Ovary (tissue), 9 donors: Measurements from ENCODE around the gene SLC1A2. TPM values are rescaled to one million over a fixed set of nuclear protein-coding genes. Genes with fewer than 3 reads are reported as not detected.

ENCODE experiments used
- DNase-seq, 5 donors: peaks; one replicate each; pipeline ENCODE4 v3.0.0-alpha.2; 2019 to 2020
- H3K27ac ChIP-seq, 2 donors: fragments of 200-600 bp; one replicate each; pipeline versions ENCODE4 v1.5.1 to v1.8.0; 2019 to 2022
- H3K27me3 ChIP-seq: fragments of 200-600 bp; one replicate; pipeline ENCODE4 v1.8.0; 2022
- H3K36me3 ChIP-seq: fragments of 200-600 bp; sonication (generic); one replicate; pipeline ENCODE4 v1.5.1; 2019
- H3K4me1 ChIP-seq: one replicate; pipeline ENCODE4 v1.8.1; 2013; ENCODE audit warnings: mild to moderate bottlenecking, moderate library complexity; ENCODE audit not compliant: insufficient read depth
- H3K4me3 ChIP-seq: fragments of 200-600 bp; sonication (generic); one replicate; pipeline ENCODE4 v1.5.1; 2017
- H3K9me3 ChIP-seq, 2 donors: fragments of 200-600 bp in 1 of 2; sonication (generic) in 1 of 2; one replicate each; pipeline versions ENCODE4 v1.5.1 to v1.8.1; 2013 to 2019; ENCODE audit warnings: mild to moderate bottlenecking in 1 of 2, moderate library complexity in 1 of 2
- CTCF ChIP-seq, 3 donors: fragments of 450-650 bp in 2 of 3; fragments of 200-600 bp in 1 of 3; IDR thresholded peaks; one replicate each; pipeline versions ENCODE4 v1.5.1 to v1.8.0; 2016 to 2022; ENCODE audit warnings: antibody characterized with exemption in 3 of 3, mild to moderate bottlenecking in 1 of 3
- EP300 ChIP-seq: sonication (generic); formaldehyde crosslinking; IDR thresholded peaks from one replicate; pipeline ENCODE4 v1.6.1; 2017; ENCODE audit warnings: antibody characterized with exemption
- POLR2A ChIP-seq: fragments of 450-650 bp; IDR thresholded peaks from one replicate; pipeline ENCODE4 v1.6.1; 2017; ENCODE audit warnings: antibody characterized with exemption, mild to moderate bottlenecking, moderate library complexity
- WGBS, 3 donors: extraction: QIAGEN DNeasy Blood & Tissue Kit in 1 of 3; methylation state at CpG; one replicate each; pipeline versions ENCODE4 v1.1.5 to v1.1.7; 2013 to 2017; 5-methylcytosine and 5-hydroxymethylcytosine counted together
- intact Hi-C, 4 donors: fragments of 100-400 bp; cut with DNase I; formaldehyde crosslinking; loops; one replicate each; pipeline versions ENCODE4 v1.11.0 to v1.15.1; 2022 to 2023
- polyA plus RNA-seq, 2 donors: library from polyadenylated mRNA; stranded (reverse); fragments of 200-250 nt in 1 of 2; fragments of 350-450 nt in 1 of 2; fragmentation: Illumina TruSeq in 1 of 2; extraction: RNeasy Lipid Tissue Mini Kit (QIAGEN cat#74804) in 1 of 2; gene quantifications; one replicate each; pipeline ENCODE4 v1.2.3, GENCODE V29; 2013 to 2014
- total RNA-seq, 7 donors: library from RNA; depleted of rRNA in 2 of 7; stranded (reverse); fragments of >200 nt in 2 of 7; fragmentation: NEBNext Ultra II Directional in 3 of 7; extraction: Animal tissue kit (Norgen Biotek cat#: 25700) in 3 of 7; gene quantifications; one replicate each; pipeline versions ENCODE4 v1.1.0 to v1.2.4, GENCODE V29; 2016 to 2023
- donor health status: DM: no; HTN: no; CAD: no; lungs with moderate emphysema.
- donor health status: DM: no; HTN: no; CAD: no.
- donor health status: Bipolar disorder and iron deficiency.
- donor health status: DM: yes; HTN: yes; CAD: no.
- donor health status: DM: no; HTN: no; CAD: no.
- donor health status: DM: yes; HTN: yes; CAD: no.

The SLC1A2 gene
- total and polyA plus RNA-seq, 9 donors = 0.02 to 0.80 (median 0.15) TPM

GRCh38 chr11:35340071-35340470, 79.3 kb downstream of the SLC1A2 start:
- H3K4me1 ChIP-seq = no peaks in the 10 kb centered on the region
- H3K27ac ChIP-seq = no peak overlapping the region

DNA sequence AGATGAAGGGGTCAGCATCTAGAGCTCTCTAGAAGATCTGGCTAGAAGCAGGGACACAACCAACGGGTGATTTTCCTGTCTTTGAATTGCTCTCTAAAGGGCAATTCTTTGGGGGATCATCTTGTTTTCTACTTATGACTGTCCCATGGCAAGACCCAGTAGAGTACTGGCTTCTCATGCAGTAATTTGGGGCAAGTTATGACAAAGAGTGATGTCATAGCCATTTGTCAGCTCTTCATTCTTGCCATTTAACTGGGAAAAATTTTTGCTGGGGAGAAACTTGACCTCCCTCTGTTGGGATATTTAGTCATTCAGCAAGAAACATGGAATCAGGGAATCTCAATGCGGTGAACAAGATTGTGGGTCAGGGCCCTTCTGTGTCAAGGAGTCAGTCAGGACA, 80.4 kb downstream of the SLC1A2 start:
- H3K27me3 ChIP-seq = no peaks in the 10 kb centered on the region

More at GRCh38 chr11:35340071-35340470, 79.3 kb downstream of the SLC1A2 start:
- intact Hi-C loops = no loop called here
- DNase-seq = no peak
- Histone ChIP-seq H3K36me3 (no peaks in the 10 kb centered on the region), H3K9me3 (no peaks in the 10 kb centered on the region), H3K27me3 (no peaks in the 10 kb centered on the region), H3K4me3 (no peak overlapping the region)
- no peak for TF ChIP-seq EP300
- no peak for TF ChIP-seq POLR2A
- no peak for TF ChIP-seq CTCF (IDR thresholded peaks at IDR 0.05)
- 60 to 76% (median 67%) methylated on average over 3 of the region's 3 CpGs for WGBS, 3 donors

DNA sequence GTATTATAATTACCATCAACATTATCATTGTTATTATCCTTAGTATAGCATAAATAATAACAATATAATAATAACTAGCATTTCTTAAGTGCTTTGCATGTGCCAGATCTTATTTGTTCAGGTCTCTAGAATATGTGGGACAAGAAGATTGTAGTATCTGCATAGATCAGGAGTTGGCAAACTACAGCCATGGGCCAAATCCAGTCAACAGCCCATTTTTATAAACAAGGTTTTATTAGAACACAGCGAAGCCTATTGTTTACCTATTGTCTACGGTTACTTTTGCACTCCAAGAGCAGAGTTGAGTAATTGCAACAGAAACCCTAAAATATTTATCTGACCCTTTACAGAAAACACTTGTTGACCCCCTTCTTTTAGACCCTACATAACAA, 81.4 kb downstream of the SLC1A2 start:
- Histone ChIP-seq H3K36me3 (no peaks in the 10 kb centered on the region), H3K4me3 (no peak overlapping the region), H3K27me3 (no peaks in the 10 kb centered on the region), H3K9me3 (no peaks in the 10 kb centered on the region), H3K27ac (no peak overlapping the region), H3K4me1 (no peaks in the 10 kb centered on the region)
- no peak for TF ChIP-seq POLR2A
- TF ChIP-seq CTCF (IDR thresholded peaks at IDR 0.05) = no peak
- no peak for TF ChIP-seq EP300
- intact Hi-C loops = no loop called here
- 64 to 78% (median 78%) methylated on average over 2 of the region's 2 CpGs for WGBS, 3 donors
- no peak for DNase-seq

More for the DNA sequence above, 80.4 kb downstream of the SLC1A2 start:
- H3K4me1 ChIP-seq = no peaks in the 10 kb centered on the region
- intact Hi-C loops = no loop called here
- H3K36me3 ChIP-seq = no peaks in the 10 kb centered on the region
- no peak overlapping the region for H3K4me3 ChIP-seq
- TF ChIP-seq CTCF (IDR thresholded peaks at IDR 0.05) (no peak), EP300 (no peak), POLR2A (no peak)
- H3K9me3 ChIP-seq = no peaks in the 10 kb centered on the region
- no peak for DNase-seq
- no peak overlapping the region for H3K27ac ChIP-seq
- 82 to 90% (median 83%) methylated on average over 2 of the region's 2 CpGs for whole genome bisulfite sequencing, 3 donors

DNA sequence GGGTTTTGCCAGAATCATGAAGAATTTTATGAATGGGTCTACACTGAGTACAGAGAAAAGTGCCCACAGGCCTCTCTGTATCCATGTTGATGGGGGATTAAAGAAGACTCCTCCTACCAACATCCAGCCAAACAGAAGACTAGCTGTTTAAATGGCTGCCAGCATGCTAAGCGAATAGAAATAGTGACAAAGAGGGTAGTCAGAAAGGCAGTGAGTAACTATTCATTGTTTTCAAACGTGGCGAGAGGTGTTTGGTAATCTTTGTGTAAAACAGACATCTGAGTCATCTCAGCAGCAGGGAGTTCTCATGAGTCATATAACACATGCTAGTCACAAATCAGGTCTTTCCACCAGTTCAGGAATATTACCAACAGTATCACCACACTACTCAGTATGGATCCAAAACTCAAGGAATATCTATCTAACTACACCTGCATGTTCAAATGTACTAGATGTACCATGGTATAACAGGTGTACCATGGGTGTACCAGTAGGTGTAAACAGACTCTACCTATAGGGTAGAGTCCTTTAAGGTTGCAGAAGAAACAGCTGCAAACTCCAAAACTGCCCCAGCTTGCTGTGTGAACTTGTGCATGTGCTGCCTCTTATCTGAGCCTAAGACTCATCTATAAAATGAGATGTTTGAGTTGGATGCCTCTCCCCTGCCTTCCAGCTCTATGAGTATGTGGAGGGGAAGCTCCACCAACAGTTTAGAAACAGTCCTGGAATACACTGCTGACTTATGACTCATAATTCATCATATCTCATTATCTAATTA, 82.0 kb downstream of the SLC1A2 start:
- Histone ChIP-seq H3K27me3 (no peaks in the 10 kb centered on the region), H3K9me3 (no peaks in the 10 kb centered on the region), H3K36me3 (no peaks in the 10 kb centered on the region), H3K4me1 (no peaks in the 10 kb centered on the region), H3K27ac (no peak overlapping the region), H3K4me3 (no peak overlapping the region)
- WGBS, 3 donors = 48 to 57% (median 53%) methylated on average over 3 of the region's 3 CpGs
- intact Hi-C loops = no loop called here
- no peak for TF ChIP-seq EP300
- no peak for TF ChIP-seq POLR2A
- TF ChIP-seq CTCF (IDR thresholded peaks at IDR 0.05) = no peak
- no peak for DNase-seq
